BE2C (cell line): Measurements from ENCODE around the gene PRKAR2B.

Source experiments
- DNase-seq: peaks from one replicate; pipeline ENCODE4 v3.0.0-alpha.2; 2020
- H3K27me3 ChIP-seq: fragments of 250-450 bp; sonication (Bioruptor Pico); 2 replicates; pipeline ENCODE4 v1.5.1; 2020; ENCODE audit warnings: mild to moderate bottlenecking
- H3K36me3 ChIP-seq: fragments of 250-450 bp; sonication (Bioruptor Pico); 2 replicates; pipeline ENCODE4 v1.5.1; 2020; ENCODE audit warnings: mild to moderate bottlenecking
- H3K4me1 ChIP-seq: fragments of 250-450 bp; sonication (Bioruptor Pico); 2 replicates; pipeline ENCODE4 v1.5.1; 2020
- H3K4me3 ChIP-seq: 2 replicates; pipeline ENCODE4 v1.5.1; 2011; ENCODE audit warnings: low read depth, low read length
- H3K9me3 ChIP-seq: fragments of 250-450 bp; sonication (Bioruptor Pico); 2 replicates; pipeline ENCODE4 v1.5.1; 2020
- CTCF ChIP-seq: IDR thresholded peaks from 2 replicates; pipeline ENCODE4 v1.5.1; 2012; ENCODE audit warnings: mild to moderate bottlenecking, low read depth, low read length

The PRKAR2B gene

GRCh38 chr7:107157091-107157490 lies 112.6 kb downstream of the PRKAR2B start:
- DNase-seq, result no peak
- no peak overlapping the region for H3K4me3 ChIP-seq
- H3K27me3 ChIP-seq, result no peaks in the 10 kb centered on the region
- no peaks in the 10 kb centered on the region; the same call in 1 of the 2 replicates for H3K36me3 ChIP-seq
- TF ChIP-seq CTCF, result no peak
- no peaks in the 10 kb centered on the region for H3K9me3 ChIP-seq
- H3K4me1 ChIP-seq, result no peaks in the 10 kb centered on the region

GRCh38 chr7:107158028-107158427 lies 113.5 kb downstream of the PRKAR2B start:
- H3K4me1 ChIP-seq, result no peaks in the 10 kb centered on the region
- no peaks in the 10 kb centered on the region for H3K27me3 ChIP-seq
- no peaks in the 10 kb centered on the region; the same call in 1 of the 2 replicates for H3K36me3 ChIP-seq
- DNase-seq, result no peak
- no peak for TF ChIP-seq CTCF
- H3K4me3 ChIP-seq, result no peak overlapping the region
- H3K9me3 ChIP-seq, result no peaks in the 10 kb centered on the region

GRCh38 chr7:107160389-107160788 lies 115.9 kb downstream of the PRKAR2B start:
- Histone ChIP-seq H3K36me3 (no peaks in the 10 kb centered on the region), H3K27me3 (no peaks in the 10 kb centered on the region), H3K9me3 (no peaks in the 10 kb centered on the region), H3K4me1 (no peaks in the 10 kb centered on the region), H3K4me3 (no peak overlapping the region)
- no peak for TF ChIP-seq CTCF
- DNase-seq, result no peak

GRCh38 chr7:107161415-107161814 lies 116.9 kb downstream of the PRKAR2B start:
- no peaks in the 10 kb centered on the region for H3K36me3 ChIP-seq
- H3K27me3 ChIP-seq, result no peaks in the 10 kb centered on the region
- no peaks in the 10 kb centered on the region for H3K4me1 ChIP-seq
- H3K9me3 ChIP-seq, result no peaks in the 10 kb centered on the region
- DNase-seq, result no peak
- H3K4me3 ChIP-seq, result no peak overlapping the region
- TF ChIP-seq CTCF, result no peak

GRCh38 chr7:107162475-107162874 lies 118.0 kb downstream of the PRKAR2B start:
- Histone ChIP-seq H3K9me3 (no peaks in the 10 kb centered on the region), H3K4me1 (no peaks in the 10 kb centered on the region), H3K36me3 (no peaks in the 10 kb centered on the region), H3K27me3 (no peaks in the 10 kb centered on the region), H3K4me3 (no peak overlapping the region)
- TF ChIP-seq CTCF, result no peak
- DNase-seq, result no peak

- no peak for DNase-seq
- TF ChIP-seq CTCF, result no peak
Measured at GRCh38 chr7:107164092-107164491, 119.6 kb downstream of the PRKAR2B start.

More at GRCh38 chr7:107164092-107164491, 119.6 kb downstream of the PRKAR2B start:
- H3K27me3 ChIP-seq, result no peaks in the 10 kb centered on the region
- no peaks in the 10 kb centered on the region for H3K36me3 ChIP-seq
- H3K4me1 ChIP-seq, result no peaks in the 10 kb centered on the region
- H3K4me3 ChIP-seq, result no peak overlapping the region
- no peaks in the 10 kb centered on the region for H3K9me3 ChIP-seq
